Measurements from ENCODE around the gene OR1D2.

GRCh38 chr17:3127451-3127850, 23.2 kb upstream of the OR1D2 start, which contains the start of gene OR1G1:
- TF ChIP-seq CTCF (conservative IDR thresholded peaks at IDR 0.05; ENCODE audit: low read length) = no peak
- TF ChIP-seq EZH2phosphoT487 (IDR thresholded peaks at IDR 0.05; ENCODE audit: borderline replicate concordance) = no peak
